ENCODE data around the gene S100A1. TPM values are rescaled to one million over a fixed set of nuclear protein-coding genes. Genes with fewer than 3 reads are reported as not detected.

S100A1 gene
- total RNA-seq, 1 experiment from 2014 or later, result not detected

- CTCF ChIA-PET, result no interaction called here
- Mint-ChIP-seq H3K4me1 (ENCODE audit: low read depth, unreplicated experiment) (peaks cover 7% of the 10 kb centered on the region), H3K36me3 (ENCODE audit: insufficient read depth, unreplicated experiment) (peaks cover 49% of the 10 kb centered on the region), H3K4me3 (ENCODE audit: low read depth, unreplicated experiment) (no peak overlapping the region), H3K27me3 (ENCODE audit: unreplicated experiment) (no peaks in the 10 kb centered on the region), H3K9me3 (ENCODE audit: low read depth, unreplicated experiment) (no peaks in the 10 kb centered on the region), H3K27ac (ENCODE audit: unreplicated experiment) (peak overlapping the region; percentile 44)
- no peak for DNase-seq
- TF ChIP-seq CTCF (IDR thresholded peaks at IDR 0.05; ENCODE audit: unreplicated experiment), result no peak
- intact Hi-C loops (cut with micrococcal nuclease; ENCODE audit: unreplicated experiment), result no loop called here
- BruUV-seq (replicated peaks), result no TSS peak
Observed at GRCh38 chr1:153649863-153650235, 21.6 kb downstream of the S100A1 start.

GRCh38 chr1:153651771-153652170, 23.5 kb downstream of the S100A1 start:
- Mint-ChIP-seq H3K4me3 (ENCODE audit: low read depth, unreplicated experiment) (no peak overlapping the region), H3K27me3 (ENCODE audit: unreplicated experiment) (no peaks in the 10 kb centered on the region), H3K9me3 (ENCODE audit: low read depth, unreplicated experiment) (no peaks in the 10 kb centered on the region), H3K27ac (ENCODE audit: unreplicated experiment) (no peak overlapping the region), H3K4me1 (ENCODE audit: low read depth, unreplicated experiment) (peaks cover 7% of the 10 kb centered on the region), H3K36me3 (ENCODE audit: insufficient read depth, unreplicated experiment) (peaks cover 31% of the 10 kb centered on the region)
- no peak for TF ChIP-seq CTCF (IDR thresholded peaks at IDR 0.05; ENCODE audit: unreplicated experiment)
- DNase-seq, result no peak
- no TSS peak for BruUV-seq (replicated peaks)
- intact Hi-C loops (cut with micrococcal nuclease; ENCODE audit: unreplicated experiment), result no loop called here
- CTCF ChIA-PET, result interaction anchor here (1.1 to 1.6 kb wide), 3 partner anchors 9 to 18 kb away, joined by 4 to 5 read pairs (median 4); partner anchors contain the start of gene CHTOP

GRCh38 chr1:153652805-153653500, 24.7 kb downstream of the S100A1 start:
- no TSS peak for BruUV-seq (replicated peaks)
- Mint-ChIP-seq H3K9me3 (ENCODE audit: low read depth, unreplicated experiment) (no peaks in the 10 kb centered on the region), H3K4me3 (ENCODE audit: low read depth, unreplicated experiment) (no peak overlapping the region), H3K4me1 (ENCODE audit: low read depth, unreplicated experiment) (peaks cover 7% of the 10 kb centered on the region), H3K27me3 (ENCODE audit: unreplicated experiment) (no peaks in the 10 kb centered on the region), H3K36me3 (ENCODE audit: insufficient read depth, unreplicated experiment) (peaks cover 21% of the 10 kb centered on the region), H3K27ac (ENCODE audit: unreplicated experiment) (no peak overlapping the region)
- DNase-seq, result no peak
- CTCF ChIA-PET, result interaction anchor here (1.1 to 1.6 kb wide), 5 partner anchors 9 to 26 kb away, joined by 3 to 7 read pairs (median 4); partner anchors contain the start of genes CHTOP and S100A13
- no peak for TF ChIP-seq CTCF (IDR thresholded peaks at IDR 0.05; ENCODE audit: unreplicated experiment)
- intact Hi-C loops (cut with micrococcal nuclease; ENCODE audit: unreplicated experiment), result no loop called here

- no peak for DNase-seq
- H3K4me1 Mint-ChIP-seq (ENCODE audit: low read depth, unreplicated experiment), result peaks cover 15% of the 10 kb centered on the region
- H3K27ac Mint-ChIP-seq (ENCODE audit: unreplicated experiment), result no peak overlapping the region
- TF ChIP-seq CTCF (IDR thresholded peaks at IDR 0.05; ENCODE audit: unreplicated experiment), result no peak
- no peaks in the 10 kb centered on the region for H3K9me3 Mint-ChIP-seq (ENCODE audit: low read depth, unreplicated experiment)
- CTCF ChIA-PET, result interaction anchor here (0.7 kb wide), 1 partner anchor 11 kb away, joined by 5 read pairs; no protein-coding TSS in a partner anchor
- H3K27me3 Mint-ChIP-seq (ENCODE audit: unreplicated experiment), result no peaks in the 10 kb centered on the region
- intact Hi-C loops (cut with micrococcal nuclease; ENCODE audit: unreplicated experiment), result no loop called here
- H3K36me3 Mint-ChIP-seq (ENCODE audit: insufficient read depth, unreplicated experiment), result peaks cover 13% of the 10 kb centered on the region
- H3K4me3 Mint-ChIP-seq (ENCODE audit: low read depth, unreplicated experiment), result no peak overlapping the region
- BruUV-seq (replicated peaks), result no TSS peak
Observed at GRCh38 chr1:153655333-153655732, 27.1 kb downstream of the S100A1 start.
